Measurements from ENCODE around the gene CNTRL.

DNA sequence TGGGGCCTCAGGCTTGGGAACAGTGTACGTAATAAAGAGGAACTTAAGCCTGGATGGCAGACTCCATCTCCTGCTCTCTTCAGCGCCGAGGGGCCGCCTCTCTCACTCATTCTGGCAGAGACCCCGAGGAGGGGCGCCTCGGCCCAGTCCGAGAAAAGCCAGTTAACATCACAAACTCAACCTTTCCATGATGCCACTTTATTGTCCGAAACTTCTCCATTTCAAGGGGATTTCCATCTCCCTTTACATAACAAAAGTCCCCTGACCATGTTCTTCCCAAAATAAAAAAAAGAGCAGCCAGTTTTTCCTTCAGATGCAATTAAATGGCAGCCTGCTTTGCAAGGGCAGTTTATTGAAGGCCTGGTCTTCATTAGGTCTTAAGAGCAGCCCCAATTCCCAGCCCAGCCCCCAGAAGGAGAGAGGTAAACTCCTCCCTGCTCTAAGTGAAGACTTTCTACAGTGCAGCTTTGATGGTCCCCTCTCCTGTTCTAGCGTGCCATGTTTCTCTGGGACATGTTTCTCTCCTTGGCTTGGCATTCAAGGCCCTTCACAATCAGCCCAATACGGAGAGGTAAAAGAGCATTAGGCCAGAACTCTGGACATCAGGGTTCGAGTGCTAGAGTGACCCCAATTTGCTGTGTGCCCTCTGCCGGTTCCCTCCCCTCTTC is 146.4 kb downstream of the CNTRL start:
- TF ChIP-seq YY1 (IDR thresholded peaks at IDR 0.05; ENCODE audit: insufficient read depth, insufficient read length) (no peak), ZNF274 (IDR thresholded peaks at IDR 0.05; ENCODE audit: low read depth, low read length) (no peak)
